ENCODE measurements around the gene PLCH2. TPM values are rescaled to one million over a fixed set of nuclear protein-coding genes. Genes with fewer than 3 reads are reported as not detected.

PLCH2 gene
- total and polyA plus RNA-seq, 10 of the 15 experiments (the other 5 are each of a cell fraction or from before 2014, with no cell fraction given): 0.03 to 0.73 (median 0.24) TPM; not detected in 3

DNA sequence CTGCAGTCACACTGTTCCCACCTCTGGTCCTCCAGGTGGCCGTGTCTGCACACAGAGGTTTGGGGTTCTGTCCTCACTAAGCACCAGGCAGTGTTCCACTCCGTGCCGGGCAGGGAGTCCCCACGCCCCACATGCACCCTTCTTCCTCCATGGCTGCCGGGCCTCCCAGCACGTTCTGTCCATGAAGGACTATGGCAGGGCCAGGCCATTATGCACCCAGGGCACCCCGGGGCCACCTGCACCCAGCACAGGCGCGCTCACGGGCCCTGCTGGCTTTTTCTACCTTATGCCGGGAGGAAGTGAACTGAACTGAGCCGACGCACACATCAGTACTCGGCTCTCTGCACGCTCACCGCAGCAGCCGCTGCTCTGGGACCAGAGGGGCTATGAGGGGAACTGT is 40.0 kb downstream of the PLCH2 start:
- no peak overlapping the region for H3K4me2 ChIP-seq (ENCODE audit: control insufficient read depth, insufficient read depth)
- FAIRE-seq (no peak), ATAC-seq (no peak), DNase-seq (ENCODE audit: low read depth, low spot score) (no peak)
- no peaks in the 10 kb centered on the region for H3K4me1 ChIP-seq (ENCODE audit: control insufficient read depth, insufficient read depth, low read length)
- no peaks in the 10 kb centered on the region for H3K9me3 ChIP-seq (replicated peaks; ENCODE audit: control insufficient read depth, insufficient read depth, low read length)
- peaks cover 8 to 59% of the 10 kb centered on the region in 2 experiments; a peak in 3 of 4 replicates for H3K36me3 ChIP-seq (ENCODE audit: control insufficient read depth in 2 of 2, insufficient read depth in 2 of 2, low read length in 1 of 2)
- ChIA-PET RAD21 (ENCODE audit: unreplicated experiment) (no interaction called here), POLR2A (no interaction called here), CTCF (no interaction called here), SMC1A (ENCODE audit: uncharacterized antibody, unreplicated experiment) (no interaction called here)
- no peak overlapping the region for H3K9ac ChIP-seq (ENCODE audit: control insufficient read depth, insufficient read depth, low read length)
- no peaks in the 10 kb centered on the region for H4K20me1 ChIP-seq (ENCODE audit: control insufficient read depth, insufficient read depth)
- no peaks in the 10 kb centered on the region for H3K79me2 ChIP-seq (ENCODE audit: control insufficient read depth, insufficient read depth, low read length)
- BruUV-seq (replicated peaks): no TSS peak
- H3K27me3 ChIP-seq (replicated peaks in 1 of 2; ENCODE audit: control insufficient read depth in 2 of 2, insufficient read depth in 2 of 2, low read length in 1 of 2): no peaks in the 10 kb centered on the region
- no peak overlapping the region for H3K4me3 ChIP-seq
- 93% methylated on average over 17 of the region's 17 CpGs for WGBS (ENCODE audit: insufficient coverage, insufficient replicate concordance, low lambda C conversion rate, missing lambda C conversion rate)
- peak; percentile 29; the same call in 1 of the 2 replicates for TF ChIP-seq POLR2A (IDR thresholded peaks at IDR 0.05; ENCODE audit: low read depth, low read length)
- TF ChIP-seq IKZF1 (conservative IDR thresholded peaks at IDR 0.05): no peak
- H3K27ac ChIP-seq (ENCODE audit: control insufficient read depth, insufficient read depth): no peak overlapping the region
- H2AFZ ChIP-seq (ENCODE audit: control insufficient read depth, low read depth, low read length): no peak overlapping the region
- intact Hi-C loops (cut with micrococcal nuclease; ENCODE audit: unreplicated experiment) (no loop called here), in situ Hi-C loops (cut with MboI) (no loop called here)

DNA sequence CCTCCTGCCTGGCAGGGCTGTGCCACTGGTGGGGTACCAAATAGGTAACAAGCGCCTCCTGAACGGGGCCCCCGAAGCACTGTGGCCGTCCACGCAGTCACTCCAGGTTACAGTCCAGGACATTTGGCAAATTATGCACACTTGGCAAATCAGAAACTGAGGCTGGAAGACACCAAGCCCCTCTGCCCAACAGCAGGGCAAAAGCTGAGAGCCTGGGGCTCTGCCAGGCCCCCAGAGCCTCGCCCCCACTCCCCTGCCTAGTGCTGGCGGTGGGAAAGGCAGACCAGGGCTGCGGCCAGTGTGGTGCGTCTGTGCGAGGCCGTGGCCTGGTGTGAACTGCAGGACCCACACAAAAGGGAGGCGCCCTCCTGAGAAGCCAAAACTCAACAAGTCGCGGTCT is 40.9 kb downstream of the PLCH2 start:
- Histone ChIP-seq H3K4me3 (no peak overlapping the region), H3K27me3 (replicated peaks in 1 of 2; ENCODE audit: control insufficient read depth in 2 of 2, insufficient read depth in 2 of 2, low read length in 1 of 2) (no peaks in the 10 kb centered on the region), H3K79me2 (ENCODE audit: control insufficient read depth, insufficient read depth, low read length) (no peaks in the 10 kb centered on the region), H3K9me3 (replicated peaks; ENCODE audit: control insufficient read depth, insufficient read depth, low read length) (no peaks in the 10 kb centered on the region), H3K4me1 (ENCODE audit: control insufficient read depth, insufficient read depth, low read length) (no peaks in the 10 kb centered on the region), H2AFZ (ENCODE audit: control insufficient read depth, low read depth, low read length) (no peak overlapping the region), H3K27ac (ENCODE audit: control insufficient read depth, insufficient read depth) (no peak overlapping the region), H3K9ac (ENCODE audit: control insufficient read depth, insufficient read depth, low read length) (no peak overlapping the region), H3K36me3 (ENCODE audit: control insufficient read depth in 2 of 2, insufficient read depth in 2 of 2, low read length in 1 of 2) (peaks cover 8 to 58% of the 10 kb centered on the region in 2 experiments; a peak in 3 of 4 replicates), H4K20me1 (ENCODE audit: control insufficient read depth, insufficient read depth) (no peaks in the 10 kb centered on the region), H3K4me2 (ENCODE audit: control insufficient read depth, insufficient read depth) (no peak overlapping the region)
- RAD21 ChIA-PET (ENCODE audit: unreplicated experiment): no interaction called here
- 99% methylated on average over 14 of the region's 14 CpGs for WGBS (ENCODE audit: insufficient coverage, insufficient replicate concordance, low lambda C conversion rate, missing lambda C conversion rate)
- SMC1A ChIA-PET (ENCODE audit: uncharacterized antibody, unreplicated experiment): no interaction called here
- ATAC-seq: no peak
- intact Hi-C loops (cut with micrococcal nuclease; ENCODE audit: unreplicated experiment): no loop called here
- POLR2A ChIA-PET: no interaction called here
- in situ Hi-C loops (cut with MboI): no loop called here
- no TSS peak for BruUV-seq (replicated peaks)
- TF ChIP-seq YBX1 (IDR thresholded peaks at IDR 0.05): no peak
- no peak for TF ChIP-seq SREBF2 (IDR thresholded peaks at IDR 0.05; ENCODE audit: low read length)
- TF ChIP-seq, protein P1, sequence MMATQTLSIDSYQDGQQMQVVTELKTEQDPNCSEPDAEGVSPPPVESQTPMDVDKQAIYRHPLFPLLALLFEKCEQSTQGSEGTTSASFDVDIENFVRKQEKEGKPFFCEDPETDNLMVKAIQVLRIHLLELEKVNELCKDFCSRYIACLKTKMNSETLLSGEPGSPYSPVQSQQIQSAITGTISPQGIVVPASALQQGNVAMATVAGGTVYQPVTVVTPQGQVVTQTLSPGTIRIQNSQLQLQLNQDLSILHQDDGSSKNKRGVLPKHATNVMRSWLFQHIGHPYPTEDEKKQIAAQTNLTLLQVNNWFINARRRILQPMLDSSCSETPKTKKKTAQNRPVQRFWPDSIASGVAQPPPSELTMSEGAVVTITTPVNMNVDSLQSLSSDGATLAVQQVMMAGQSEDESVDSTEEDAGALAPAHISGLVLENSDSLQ (IDR thresholded peaks at IDR 0.05): no peak
- TF ChIP-seq ETV6 (conservative IDR thresholded peaks at IDR 0.05 in 1 of 2, IDR thresholded peaks at IDR 0.05 in 1 of 2; ENCODE audit: borderline replicate concordance in 1 of 2, low read depth in 1 of 2): no peak
- TF ChIP-seq IKZF1 (conservative IDR thresholded peaks at IDR 0.05): no peak
- TF ChIP-seq CHD4 (IDR thresholded peaks at IDR 0.05): no peak
- FAIRE-seq: no peak
- no peak for DNase-seq (ENCODE audit: low read depth, low spot score)
- CTCF ChIA-PET: no interaction called here

Data from GM12878 (cell line).